GM13977 (cell line): ENCODE data around the gene GMDS.

Experiments used
- DNase-seq: peaks from one replicate; pipeline ENCODE4 v3.0.0; 2012; ENCODE audit warnings: low spot score
- in situ Hi-C: fragments of 300-500 bp; cut with MboI; formaldehyde crosslinking; loops from one replicate; pipeline ENCODE4 v1.12.0; 2022; ENCODE audit warnings: low sequenced_read_pairs, low pct_unique_long_range_greater_than_20kb, mixed read lengths, inconsistent platforms; ENCODE audit not compliant: unreplicated experiment
- TF ChIP-seq, protein P1 (sequence below): IDR thresholded peaks from 2 replicates; pipeline ENCODE4 v1.5.1; 2012; ENCODE audit warnings: mild to moderate bottlenecking, control low read depth; ENCODE audit not compliant: insufficient read depth; ENCODE audit errors: extremely low read depth, missing control alignments

GMDS gene

DNA sequence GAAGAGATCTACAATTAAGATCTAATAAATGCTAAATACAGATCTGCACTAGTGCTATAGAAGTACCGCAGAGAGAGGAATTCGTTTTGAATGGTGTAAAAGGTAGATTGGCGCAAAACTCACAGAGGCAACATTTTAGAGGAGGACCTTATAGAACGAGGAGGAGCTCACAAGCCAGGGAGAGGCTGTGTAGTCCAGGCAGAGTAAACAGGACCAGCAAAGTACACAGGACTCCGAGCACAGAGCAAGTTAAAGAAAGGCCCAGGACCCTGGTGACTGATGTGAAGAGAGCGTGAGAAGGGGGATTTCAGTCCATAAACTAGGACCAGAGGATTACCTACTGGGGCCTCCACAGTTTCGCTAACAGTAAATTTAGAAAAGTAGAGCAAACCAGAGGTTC, 433.4 kb downstream of the GMDS start:
- in situ Hi-C loops: no loop called here
- TF ChIP-seq, protein P1, sequence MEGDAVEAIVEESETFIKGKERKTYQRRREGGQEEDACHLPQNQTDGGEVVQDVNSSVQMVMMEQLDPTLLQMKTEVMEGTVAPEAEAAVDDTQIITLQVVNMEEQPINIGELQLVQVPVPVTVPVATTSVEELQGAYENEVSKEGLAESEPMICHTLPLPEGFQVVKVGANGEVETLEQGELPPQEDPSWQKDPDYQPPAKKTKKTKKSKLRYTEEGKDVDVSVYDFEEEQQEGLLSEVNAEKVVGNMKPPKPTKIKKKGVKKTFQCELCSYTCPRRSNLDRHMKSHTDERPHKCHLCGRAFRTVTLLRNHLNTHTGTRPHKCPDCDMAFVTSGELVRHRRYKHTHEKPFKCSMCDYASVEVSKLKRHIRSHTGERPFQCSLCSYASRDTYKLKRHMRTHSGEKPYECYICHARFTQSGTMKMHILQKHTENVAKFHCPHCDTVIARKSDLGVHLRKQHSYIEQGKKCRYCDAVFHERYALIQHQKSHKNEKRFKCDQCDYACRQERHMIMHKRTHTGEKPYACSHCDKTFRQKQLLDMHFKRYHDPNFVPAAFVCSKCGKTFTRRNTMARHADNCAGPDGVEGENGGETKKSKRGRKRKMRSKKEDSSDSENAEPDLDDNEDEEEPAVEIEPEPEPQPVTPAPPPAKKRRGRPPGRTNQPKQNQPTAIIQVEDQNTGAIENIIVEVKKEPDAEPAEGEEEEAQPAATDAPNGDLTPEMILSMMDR: no peak
- DNase-seq: no peak

DNA sequence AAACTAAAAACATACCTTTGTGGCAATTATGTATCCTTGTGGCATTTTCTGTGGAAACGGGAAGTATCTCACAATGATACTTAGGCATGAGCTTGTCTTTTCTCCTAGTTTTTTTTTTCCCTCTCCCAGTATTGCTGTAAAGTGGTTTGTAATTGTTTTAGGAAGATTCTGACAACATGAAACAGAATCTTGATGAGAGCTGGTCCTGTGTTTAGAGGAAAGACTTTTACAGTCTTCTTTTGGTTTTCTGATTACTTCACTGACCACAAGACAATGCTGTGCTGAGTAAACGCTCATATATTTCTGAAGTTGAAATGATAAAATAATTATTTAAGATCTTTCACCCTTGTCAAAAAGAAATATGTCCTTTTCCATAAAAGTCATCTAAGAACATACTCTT, 434.5 kb downstream of the GMDS start:
- TF ChIP-seq, protein P1: no peak
- in situ Hi-C loops: no loop called here
- DNase-seq: no peak

DNA sequence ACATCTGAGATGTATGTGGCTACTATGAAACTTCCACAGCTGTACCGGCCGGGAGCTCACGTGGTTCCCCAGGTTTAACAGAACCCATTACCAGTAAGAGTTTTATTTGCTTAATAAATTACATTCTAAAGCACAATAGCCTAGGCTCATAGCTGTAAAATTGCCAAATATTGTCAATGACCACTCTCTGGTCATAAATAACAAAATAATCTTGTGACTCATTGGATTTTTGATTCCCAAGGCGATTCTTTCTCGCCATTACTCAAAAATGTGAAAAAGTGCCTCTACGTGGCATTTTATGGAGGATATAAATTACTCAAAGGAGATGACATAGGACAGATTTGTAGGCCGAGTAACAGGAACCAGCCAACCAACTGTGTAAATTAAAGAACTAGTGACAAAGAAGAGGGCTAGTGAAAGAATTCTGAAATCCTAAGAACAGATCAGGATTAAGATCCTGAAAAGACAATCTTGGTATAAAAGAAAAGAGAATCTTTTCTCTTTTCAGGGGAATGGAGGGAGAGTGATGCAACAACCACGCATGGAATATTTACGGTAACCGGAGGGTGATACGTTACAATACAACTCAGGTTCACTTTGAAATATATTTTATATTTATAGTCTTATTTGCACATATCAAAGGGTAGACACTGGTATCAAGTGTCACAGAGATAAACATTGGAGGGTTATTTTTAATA, 436.0 kb downstream of the GMDS start:
- in situ Hi-C loops: no loop called here
- DNase-seq: no peak
- TF ChIP-seq, protein P1: no peak

DNA sequence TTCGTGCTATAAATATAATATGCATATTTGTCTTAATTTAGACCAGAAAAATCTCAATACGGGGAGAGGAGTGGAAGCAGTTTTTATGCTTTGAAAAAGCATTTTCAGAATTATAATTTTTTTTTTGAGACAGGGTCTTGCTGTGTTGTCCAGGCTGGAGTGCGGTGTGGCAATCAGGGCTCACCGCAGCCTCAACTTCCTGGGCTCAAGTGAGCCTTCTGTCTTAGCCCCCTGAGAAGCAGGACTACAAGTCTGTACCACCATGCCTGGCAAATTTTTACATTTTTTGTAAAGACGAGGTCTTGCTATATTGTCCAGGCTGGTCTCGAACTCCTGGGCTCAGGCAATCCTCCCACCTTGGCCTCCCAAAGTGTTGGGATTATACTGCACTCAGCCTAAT, 438.5 kb downstream of the GMDS start:
- in situ Hi-C loops: no loop called here

DNA sequence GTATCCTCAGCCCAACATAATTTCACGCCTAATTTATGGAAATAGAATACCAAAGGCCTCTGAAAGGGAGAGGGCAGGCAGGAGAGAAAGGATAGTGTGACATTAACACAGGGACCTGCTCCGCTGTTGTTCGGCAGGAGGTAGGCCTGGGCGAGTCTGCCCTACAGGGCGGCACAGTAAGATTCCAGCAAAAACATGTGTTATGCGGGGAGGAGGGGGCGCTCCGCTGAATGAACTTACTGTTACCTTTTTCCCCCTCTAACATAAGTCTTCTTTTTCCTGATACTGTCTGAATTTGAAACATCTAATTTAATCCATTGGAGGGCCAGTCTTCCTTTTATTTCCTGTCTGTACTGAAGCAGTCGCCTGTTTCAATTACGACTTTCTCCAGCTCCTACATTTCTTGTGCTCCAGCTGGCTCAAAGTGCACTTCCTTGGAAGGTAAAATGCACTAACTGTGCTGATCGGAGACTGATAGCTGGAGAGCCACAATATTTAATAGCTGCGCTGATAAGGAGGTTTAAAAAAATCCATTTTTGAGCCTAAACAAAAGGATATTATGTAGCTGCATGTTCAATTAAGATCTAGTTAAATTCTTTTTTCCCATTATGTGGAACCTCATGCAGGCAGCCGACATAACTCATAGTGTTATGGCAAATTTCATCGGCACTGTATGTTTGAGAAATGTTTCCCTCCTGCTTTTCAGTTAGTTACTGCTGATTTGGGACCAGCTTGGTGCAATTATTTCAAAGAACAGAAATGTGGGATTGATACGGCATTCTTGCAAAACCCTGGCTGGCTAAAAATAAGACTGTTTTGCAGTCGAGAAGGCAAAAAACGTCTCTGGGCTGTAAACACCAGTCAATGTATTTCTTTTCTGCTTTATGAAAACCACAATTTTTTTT, 442.7 kb downstream of the GMDS start:
- in situ Hi-C loops: no loop called here
- no peak for DNase-seq
- TF ChIP-seq, protein P1: no peak

More for the DNA sequence above, 438.5 kb downstream of the GMDS start:
- TF ChIP-seq, protein P1: no peak
- no peak for DNase-seq

DNA sequence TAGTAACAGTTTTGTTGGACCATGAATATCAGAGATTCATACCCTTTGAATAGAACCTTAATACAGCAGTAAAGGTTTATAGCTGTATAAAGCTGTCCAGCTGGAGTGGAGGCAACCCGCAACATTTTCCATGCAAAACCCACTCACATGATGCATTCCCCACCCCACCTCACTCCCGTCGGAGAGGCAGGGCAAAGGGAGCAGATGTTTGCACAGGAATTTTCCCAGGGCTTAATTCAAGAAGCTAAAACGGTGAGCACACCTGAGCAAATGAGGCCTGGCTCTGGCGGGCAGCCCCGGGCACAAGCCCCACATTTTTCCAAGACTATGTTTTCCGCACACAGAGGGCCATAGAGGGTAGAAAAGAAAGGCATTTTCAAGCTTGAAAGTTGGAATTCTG, 444.0 kb downstream of the GMDS start:
- no peak for DNase-seq
- in situ Hi-C loops: no loop called here
- TF ChIP-seq, protein P1: no peak
